HG03095 (cell line): Measurements from ENCODE around the gene ARL6.
"Not testable (repeated sequence)": the region's sequence is repeated elsewhere in the genome, so short reads cannot be mapped to it uniquely, and the experiment has no call there.

Experiments
- ATAC-seq: cut with Tn5 transposase; IDR thresholded peaks from one replicate; pipeline ENCODE4 v1.9.1; 2021; ENCODE audit warnings: moderate library complexity; ENCODE audit not compliant: unreplicated experiment

The ARL6 gene

DNA sequence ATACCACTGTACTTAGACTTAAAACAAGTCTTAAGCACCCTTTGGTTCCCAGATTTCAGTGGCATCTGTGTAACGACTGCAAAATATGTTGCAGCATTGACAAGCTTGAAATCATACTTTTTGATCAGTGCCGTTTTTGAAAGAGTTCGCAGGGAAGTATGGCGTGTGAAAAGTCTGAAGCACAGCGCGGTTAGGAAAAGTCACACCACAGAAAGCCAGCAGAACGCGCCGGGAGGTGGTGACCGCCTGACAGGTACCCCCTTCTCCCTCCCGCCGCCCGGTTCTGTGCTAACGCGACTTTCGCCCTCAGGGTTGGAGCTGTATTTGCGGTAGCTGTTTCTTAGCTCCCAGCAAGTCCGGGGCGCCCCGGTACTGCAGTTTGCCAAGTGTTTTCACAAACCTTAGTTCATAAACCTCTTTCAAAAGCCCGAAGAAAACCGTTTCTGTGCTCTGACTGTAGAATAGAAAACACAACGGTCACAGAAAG, 56.8 kb downstream of the ARL6 start:
- ATAC-seq, result peak; percentile 44

DNA sequence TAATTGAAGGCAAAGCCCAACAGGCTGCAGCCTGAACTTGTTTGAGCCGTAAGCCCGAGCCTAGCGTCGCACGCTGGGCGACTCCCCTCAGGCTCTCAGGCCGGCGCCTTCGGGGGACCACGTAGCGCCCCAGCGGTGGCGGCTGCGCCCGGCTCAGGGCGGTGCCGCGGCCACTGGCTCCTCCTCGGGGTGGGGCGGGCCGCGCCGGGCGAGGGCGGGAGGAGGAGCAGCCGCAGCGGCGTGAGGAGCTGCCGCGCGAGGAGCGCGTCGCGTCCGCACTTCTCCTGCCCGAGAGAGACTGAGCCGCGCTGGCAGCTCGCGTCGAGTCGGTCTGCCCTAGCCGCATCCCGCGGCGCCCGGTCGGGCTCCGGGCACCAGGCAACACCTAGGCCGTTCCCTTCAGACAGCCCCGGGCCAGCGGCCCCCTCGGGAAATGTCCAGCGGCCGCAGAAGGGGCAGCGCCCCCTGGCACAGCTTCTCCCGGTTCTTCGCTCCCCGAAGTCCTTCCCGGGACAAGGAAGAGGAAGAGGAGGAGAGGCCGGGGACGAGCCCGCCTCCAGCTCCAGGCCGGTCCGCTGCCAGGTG, 57.3 kb downstream of the ARL6 start, which contains the start of gene CRYBG3:
Gene CRYBG3, plus strand, starts transcription at position 238 of the 585 bp plus-strand sequence. Its CDS starts 196 bp downstream, at position 434.
- peak; percentile 99 for ATAC-seq

DNA sequence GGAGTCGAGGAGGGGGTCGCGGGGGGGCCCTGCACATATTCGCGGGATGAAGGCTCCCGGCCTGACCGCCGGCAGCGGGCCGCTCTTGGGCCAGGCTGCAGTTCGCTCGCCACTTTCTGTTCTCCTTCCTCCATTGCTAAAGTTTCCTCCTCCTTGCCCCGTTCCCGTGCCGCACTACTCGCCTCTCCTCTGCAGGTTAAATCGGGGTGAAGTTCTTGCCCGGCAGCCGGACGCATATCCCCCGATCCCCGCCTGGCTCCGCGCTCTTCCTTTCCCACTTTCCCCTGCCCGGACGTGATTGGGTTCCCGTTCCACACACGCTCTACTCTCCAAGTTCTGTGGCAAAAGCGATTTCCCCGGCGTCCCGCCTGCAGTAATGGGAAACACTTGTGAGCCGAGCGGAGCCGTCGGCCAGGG, 57.8 kb downstream of the ARL6 start:
- ATAC-seq, result peak; percentile 19

DNA sequence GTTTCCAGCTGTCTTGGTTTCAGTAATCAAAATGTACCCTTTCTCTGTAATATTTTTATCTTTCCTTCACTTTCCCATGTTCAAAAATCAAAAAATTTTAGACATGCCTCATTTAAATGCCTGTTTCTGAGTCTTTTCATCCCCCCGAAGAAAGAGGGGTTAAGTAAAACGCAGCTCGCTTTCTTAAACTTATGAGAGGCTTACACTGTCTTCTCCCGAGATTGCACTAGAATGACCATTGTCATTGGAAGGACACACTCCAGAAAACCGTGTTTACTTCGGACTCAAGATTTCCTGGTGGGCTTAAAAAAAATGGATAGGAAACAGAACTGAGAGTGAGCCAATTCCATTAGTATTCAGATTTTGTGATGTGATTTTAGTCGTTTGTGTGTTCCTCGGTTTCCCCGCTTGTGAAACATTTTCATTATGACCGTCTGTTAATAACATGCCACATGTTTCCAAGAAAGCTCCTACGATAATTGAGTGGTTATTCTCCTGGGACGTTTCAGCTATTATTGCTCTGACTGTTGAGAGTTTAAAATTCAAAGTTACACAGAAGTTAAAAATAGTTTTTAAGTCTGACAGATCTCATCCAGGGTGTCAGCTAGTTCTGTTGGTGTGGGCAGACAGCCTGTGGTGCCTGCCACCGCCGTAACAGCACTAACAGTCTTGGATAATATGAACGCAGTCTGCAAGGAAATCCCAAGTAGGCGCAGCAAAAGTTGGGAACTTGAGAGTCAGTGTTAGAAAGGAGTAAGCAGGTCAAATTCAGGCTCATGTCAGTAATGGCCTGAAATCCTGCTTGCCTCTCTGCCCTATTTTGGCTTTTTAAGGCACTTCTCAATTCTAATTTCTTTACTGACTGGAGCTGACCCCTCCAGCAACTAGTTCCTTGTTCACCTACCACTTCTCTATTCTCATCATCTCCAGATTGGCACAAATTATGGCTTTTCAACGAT, 58.8 kb downstream of the ARL6 start:
- ATAC-seq, result no peak

DNA sequence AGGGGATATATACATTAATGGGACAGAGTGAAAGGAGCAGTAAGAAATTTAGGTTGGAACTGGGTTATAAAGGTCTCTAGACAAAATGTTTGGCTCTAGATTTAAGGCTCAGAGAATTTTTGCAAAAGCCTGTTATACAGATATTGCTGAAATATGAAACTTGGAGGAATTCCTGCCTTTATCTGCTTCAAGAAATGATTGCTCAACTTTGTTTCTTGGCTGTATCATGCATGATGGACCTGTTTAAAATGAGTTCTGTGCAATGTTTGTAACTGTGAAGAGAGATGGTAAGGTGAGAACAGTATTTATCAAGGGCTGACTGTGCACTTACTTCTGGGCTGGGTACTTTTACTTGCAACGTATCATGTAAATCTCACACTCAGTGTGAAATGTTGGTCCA, 60.5 kb downstream of the ARL6 start:
- ATAC-seq, result no peak

DNA sequence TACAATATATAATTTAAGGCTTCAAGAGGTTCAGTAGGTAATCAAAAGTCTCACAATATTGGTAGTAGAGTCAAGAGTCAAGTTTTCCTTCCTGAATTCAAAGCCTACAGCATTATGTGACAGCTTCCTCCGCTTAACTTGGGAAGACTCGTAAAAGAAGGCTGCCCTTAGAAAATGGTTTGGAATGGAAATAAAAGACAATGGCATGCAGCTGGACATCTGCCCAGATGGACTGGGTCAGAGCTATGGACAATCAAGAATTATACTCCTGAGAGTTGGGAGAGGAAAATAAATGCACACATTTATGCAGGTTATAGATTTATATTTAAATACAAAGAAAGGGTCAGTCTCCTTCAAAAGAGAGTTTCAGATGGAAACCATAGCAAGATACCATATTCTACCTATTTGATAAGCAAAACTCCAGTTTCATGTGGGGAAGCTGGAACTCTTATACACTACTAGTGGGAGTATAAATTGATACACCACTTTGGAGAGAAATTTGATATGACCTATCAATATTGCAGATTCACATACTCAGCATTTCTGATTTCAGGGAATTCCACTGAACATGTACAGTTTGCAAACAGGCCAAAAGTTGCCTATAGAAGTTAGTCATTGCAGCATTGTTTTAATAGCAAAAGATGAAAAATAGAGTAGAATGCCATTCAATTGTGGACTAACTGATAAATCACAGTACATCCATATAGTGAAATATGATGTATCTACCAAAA, 63.3 kb downstream of the ARL6 start:
- ATAC-seq, result no peak

DNA sequence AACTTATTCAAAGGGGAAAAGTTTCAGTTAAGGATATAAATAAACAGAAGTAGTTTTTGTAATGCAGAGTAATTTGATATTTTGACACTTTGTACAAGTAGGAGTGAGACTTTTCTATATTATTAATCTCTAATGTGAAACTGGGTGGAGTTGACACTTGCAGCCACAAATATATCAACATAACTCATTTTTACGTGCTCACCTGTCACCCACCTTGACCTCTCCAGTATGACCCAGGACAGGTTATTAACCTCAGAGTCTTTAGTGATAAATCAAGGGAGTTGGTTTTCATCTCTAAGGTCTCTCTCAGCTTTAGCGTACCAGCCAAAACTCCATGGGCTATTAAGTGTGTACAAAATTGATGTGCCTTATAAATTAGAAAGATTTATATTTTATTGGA, 64.6 kb downstream of the ARL6 start:
- ATAC-seq, result no peak

DNA sequence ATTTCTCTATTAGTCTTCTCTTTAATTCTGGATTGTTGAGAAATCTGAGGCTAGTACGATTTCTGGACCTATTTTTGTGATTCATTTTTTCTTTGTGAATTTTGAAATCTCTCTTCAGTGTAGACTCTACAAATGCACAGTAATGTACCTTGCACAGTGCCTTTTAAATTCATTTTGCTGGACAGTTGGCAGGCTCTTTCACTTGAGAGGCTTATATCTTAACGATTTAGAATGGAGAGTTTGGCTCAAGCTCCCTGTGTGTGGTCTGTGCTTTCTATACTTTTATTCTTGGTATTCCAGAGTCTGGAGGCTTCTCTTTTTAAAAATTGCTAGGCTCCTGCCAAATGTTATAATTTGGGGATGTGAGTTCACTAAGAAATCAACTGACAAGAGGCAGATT, 66.1 kb downstream of the ARL6 start:
- no peak for ATAC-seq

DNA sequence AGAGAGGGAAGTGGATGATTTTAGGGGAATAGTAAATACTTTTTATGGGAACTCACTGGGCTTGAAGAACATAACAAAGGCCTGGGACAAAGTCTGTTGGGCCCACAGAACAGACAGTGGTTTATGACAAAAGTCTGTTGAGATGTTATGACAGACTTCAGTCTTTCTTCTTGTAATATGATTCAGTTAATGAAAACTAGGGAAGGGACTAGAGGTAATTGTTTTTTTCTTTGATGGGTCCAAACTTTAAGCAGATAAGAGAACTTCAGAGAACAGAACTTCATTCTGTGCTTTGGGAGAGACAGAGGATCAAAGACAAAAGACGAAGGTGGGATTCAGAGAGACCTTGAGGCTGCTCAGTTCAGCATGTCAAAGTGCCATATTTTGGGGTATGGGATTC, 66.6 kb downstream of the ARL6 start:
- ATAC-seq, result no peak

DNA sequence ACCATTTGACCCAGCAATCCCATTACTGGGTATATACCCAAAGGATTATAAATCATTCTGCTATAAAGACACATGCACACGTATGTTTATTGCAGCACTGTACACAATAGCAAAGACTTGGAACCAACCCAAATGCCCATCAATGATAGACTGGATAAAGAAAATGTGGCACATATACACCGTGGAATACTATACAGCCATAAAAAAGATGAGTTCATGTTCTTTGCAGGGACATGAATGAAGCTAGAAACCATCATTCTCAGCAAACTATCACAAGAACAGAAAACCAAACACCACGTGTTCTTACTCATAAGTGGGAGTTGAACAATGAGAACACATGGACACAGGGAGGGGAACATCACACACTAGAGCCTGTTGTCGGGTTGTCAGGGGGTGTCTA, 68.6 kb downstream of the ARL6 start:
- ATAC-seq, result not testable (repeated sequence)

DNA sequence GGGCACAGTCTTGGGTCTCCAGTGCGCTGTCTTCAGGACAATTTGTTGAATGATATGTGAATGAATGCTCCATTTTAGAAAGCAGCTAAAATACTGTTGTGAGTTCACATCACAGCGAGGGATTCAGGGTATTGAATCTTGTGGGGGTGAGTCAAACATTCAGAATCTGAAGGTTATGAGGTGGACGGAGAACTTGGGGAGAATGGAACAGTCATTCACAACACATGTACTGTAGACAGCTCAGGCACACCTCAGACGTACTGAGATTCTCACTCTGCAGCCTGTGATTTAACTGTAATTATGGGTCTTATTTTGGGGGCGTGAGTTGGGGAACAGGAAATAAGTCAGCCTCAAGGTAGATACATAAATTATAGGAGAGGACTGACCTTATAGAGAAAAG, 71.2 kb downstream of the ARL6 start:
- ATAC-seq, result no peak

DNA sequence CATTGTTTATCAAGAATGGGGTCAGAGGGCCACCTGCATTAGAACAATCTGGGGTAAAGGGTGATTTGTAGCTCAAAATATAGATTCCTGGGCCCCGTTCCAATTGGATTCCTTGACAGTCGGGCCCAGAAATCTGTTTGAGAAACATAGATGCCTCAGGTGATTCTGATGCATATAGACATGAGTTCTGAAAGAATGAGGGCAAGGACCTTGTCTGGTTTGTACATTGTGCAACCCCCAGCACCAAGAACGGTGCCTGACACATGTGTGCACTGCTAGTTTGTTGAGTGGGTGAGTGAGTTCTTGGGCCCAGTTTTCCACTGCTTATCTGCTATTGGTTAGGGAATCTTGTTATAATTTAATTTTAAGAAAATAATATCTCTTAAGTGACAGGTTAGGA, 73.8 kb downstream of the ARL6 start:
- no peak for ATAC-seq

DNA sequence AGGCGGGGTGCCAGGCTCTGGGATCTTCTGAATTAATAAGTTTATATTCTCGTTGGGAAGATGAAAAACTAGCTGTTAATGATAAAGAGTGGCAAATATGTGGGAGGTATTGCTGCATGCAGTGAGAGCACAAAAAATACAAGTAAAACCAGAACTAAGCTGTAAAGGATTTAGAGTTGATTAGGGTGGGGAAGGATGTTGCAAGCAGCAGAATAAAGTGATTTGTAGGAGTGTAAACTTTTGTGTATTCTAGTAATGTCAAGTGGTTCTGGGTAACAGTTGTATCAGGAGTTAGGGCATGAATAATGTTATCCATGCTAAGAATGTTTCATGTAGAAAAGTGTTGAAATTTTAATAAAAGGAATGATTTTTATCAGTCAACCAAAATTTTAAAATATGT, 75.4 kb downstream of the ARL6 start:
- ATAC-seq, result no peak

DNA sequence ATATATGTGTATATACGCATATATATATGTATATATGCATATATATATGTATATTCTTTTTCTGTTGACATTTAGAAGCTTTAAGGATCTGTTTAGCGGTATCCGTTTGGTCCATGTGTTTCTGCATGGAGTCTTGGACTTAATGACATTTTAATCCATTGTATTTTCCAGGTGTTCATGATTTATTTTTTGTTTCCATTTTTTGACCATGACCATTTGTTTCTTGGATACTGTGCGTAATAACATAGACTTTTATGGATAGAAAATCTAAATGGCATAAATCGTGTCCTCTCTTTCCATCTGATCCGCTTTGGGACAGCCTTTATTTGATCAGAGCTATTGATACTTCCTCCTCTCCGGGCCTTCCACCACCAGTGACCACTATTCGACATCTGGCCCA, 76.7 kb downstream of the ARL6 start:
- no peak for ATAC-seq

DNA sequence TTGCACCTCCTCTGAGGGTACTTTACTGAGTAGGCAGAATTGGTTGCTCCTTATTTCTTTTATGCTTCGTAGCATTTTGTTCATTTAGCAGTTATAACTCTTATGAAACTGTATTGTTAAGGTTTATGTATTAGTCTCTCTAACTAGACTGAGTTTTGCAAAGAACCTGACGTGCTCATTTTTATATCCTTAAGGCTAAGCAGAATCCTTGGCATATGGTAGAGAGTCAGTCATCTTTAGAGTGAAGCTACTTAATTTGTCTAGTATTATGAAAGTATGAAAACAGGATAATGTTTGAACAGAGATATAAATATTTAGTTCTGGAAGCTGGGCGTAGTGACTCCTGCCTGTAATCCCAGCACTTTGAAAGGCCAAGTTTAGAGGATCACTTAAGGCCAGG, 77.4 kb downstream of the ARL6 start:
- ATAC-seq, result no peak

DNA sequence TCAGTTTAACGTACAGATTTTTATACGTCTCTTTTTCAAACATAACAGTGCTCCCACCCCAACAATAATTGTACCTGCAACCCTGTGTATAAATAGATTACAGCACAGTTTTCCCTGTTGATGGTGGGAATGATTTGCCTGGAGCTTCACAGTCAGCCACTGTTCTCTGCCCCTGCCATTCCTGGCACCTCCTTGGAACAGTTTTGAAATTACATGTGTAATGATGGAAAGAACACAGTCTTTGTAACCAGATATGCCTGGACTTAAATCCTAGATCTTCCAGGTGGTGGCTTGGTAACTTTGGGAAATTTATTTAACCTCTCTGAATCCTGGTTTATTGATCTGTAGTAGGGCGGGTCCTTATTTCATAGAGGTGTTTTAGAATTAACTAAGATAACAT, 84.2 kb downstream of the ARL6 start:
- ATAC-seq, result no peak
